ENCODE measurements around the gene SOX1.

DNA sequence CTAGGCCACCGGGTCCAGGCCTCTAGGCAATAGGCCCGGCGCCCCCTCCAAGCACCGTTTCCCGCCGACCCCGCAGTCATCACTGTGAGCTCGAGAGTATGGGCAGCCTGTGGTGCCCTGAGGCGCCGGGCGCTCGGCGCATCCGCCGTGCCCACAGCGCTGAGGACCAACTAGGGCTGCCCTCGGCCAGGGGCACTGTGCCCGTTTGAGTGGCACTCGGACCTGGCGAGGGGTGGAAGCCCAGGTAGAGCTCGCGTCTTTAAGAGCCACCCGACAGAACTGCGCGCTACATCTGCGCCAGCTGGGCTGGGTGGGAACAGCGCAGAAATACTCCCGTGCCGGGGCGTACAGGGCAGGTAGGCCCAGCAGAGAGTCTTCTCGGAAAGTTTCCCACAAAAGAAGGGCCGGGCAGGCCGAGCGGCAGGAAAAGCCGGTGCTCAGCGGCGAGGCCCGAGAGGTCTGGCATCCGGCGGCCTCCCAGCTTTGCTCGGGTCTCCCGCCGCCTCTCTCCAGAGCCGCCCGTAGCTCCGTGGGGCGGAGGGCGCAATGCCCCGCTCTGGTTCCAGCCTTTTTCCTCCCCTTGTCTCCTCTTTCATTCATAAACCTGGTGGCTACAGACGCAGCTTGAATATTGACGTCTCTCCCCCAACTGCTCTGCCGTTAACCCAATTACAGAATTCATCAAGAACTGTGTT, 5.4 kb upstream of the SOX1 start:
- TF ChIP-seq, protein P1, sequence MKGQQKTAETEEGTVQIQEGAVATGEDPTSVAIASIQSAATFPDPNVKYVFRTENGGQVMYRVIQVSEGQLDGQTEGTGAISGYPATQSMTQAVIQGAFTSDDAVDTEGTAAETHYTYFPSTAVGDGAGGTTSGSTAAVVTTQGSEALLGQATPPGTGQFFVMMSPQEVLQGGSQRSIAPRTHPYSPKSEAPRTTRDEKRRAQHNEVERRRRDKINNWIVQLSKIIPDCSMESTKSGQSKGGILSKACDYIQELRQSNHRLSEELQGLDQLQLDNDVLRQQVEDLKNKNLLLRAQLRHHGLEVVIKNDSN (IDR thresholded peaks at IDR 0.05; ENCODE audit: borderline replicate concordance, low read depth), result no peak
- TF ChIP-seq, protein P2, sequence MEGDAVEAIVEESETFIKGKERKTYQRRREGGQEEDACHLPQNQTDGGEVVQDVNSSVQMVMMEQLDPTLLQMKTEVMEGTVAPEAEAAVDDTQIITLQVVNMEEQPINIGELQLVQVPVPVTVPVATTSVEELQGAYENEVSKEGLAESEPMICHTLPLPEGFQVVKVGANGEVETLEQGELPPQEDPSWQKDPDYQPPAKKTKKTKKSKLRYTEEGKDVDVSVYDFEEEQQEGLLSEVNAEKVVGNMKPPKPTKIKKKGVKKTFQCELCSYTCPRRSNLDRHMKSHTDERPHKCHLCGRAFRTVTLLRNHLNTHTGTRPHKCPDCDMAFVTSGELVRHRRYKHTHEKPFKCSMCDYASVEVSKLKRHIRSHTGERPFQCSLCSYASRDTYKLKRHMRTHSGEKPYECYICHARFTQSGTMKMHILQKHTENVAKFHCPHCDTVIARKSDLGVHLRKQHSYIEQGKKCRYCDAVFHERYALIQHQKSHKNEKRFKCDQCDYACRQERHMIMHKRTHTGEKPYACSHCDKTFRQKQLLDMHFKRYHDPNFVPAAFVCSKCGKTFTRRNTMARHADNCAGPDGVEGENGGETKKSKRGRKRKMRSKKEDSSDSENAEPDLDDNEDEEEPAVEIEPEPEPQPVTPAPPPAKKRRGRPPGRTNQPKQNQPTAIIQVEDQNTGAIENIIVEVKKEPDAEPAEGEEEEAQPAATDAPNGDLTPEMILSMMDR (IDR thresholded peaks at IDR 0.05), result no peak
- TF ChIP-seq, protein P3, sequence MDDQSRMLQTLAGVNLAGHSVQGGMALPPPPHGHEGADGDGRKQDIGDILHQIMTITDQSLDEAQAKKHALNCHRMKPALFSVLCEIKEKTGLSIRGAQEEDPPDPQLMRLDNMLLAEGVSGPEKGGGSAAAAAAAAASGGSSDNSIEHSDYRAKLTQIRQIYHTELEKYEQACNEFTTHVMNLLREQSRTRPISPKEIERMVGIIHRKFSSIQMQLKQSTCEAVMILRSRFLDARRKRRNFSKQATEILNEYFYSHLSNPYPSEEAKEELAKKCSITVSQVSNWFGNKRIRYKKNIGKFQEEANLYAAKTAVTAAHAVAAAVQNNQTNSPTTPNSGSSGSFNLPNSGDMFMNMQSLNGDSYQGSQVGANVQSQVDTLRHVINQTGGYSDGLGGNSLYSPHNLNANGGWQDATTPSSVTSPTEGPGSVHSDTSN (IDR thresholded peaks at IDR 0.05), result no peak
- TF ChIP-seq ELF1 (IDR thresholded peaks at IDR 0.05) (no peak), JUND (IDR thresholded peaks at IDR 0.05) (no peak)
